Measurements from ENCODE around the gene LDLRAP1. TPM values are rescaled to one million over a fixed set of nuclear protein-coding genes. Genes with fewer than 3 reads are reported as not detected.

The LDLRAP1 gene
- total and polyA plus RNA-seq, 8 donors, result 10.6 to 73.7 (median 17.6) TPM; not detected in 1

DNA sequence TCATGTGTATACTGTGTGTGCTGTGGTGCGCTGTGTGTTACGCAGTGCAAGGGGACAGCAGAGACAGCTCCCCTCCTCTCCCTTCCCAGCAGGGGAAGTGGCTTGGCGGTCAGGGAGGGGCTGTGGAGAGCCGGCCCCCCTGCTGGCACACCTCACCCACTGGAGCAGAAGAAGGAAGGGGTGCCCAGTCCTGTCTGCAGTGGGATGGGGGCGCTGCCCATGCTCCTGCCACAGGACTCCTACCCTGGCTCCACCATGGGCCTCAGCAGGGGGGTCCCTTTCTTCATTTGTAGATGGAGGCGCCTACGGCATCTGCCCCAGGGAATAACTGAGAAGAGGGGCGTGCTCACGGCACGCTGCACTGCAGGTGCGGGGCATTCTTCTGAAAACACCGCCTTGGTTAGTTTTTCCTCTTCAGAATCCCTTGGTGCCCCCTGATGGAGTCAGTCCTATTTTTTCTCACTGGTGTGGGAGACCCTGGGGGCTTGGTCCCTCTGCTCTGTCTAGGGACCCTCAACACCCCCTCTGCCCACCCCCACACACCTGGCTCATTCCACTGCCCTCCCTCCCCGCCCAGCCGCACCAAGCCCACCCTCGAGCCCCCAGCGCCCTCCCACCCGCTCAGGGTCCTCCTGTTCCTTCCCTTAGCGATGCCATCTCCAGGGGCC is 13.8 kb upstream of the LDLRAP1 start:
- DNase-seq, result no peak
- WGBS, 5 donors, result 79 to 90% (median 83%) methylated on average over 13 to 18 of the region's 18 CpGs
- intact Hi-C loops (cut with DNase I; ENCODE audit: low total_unique reads), result no loop called here

DNA sequence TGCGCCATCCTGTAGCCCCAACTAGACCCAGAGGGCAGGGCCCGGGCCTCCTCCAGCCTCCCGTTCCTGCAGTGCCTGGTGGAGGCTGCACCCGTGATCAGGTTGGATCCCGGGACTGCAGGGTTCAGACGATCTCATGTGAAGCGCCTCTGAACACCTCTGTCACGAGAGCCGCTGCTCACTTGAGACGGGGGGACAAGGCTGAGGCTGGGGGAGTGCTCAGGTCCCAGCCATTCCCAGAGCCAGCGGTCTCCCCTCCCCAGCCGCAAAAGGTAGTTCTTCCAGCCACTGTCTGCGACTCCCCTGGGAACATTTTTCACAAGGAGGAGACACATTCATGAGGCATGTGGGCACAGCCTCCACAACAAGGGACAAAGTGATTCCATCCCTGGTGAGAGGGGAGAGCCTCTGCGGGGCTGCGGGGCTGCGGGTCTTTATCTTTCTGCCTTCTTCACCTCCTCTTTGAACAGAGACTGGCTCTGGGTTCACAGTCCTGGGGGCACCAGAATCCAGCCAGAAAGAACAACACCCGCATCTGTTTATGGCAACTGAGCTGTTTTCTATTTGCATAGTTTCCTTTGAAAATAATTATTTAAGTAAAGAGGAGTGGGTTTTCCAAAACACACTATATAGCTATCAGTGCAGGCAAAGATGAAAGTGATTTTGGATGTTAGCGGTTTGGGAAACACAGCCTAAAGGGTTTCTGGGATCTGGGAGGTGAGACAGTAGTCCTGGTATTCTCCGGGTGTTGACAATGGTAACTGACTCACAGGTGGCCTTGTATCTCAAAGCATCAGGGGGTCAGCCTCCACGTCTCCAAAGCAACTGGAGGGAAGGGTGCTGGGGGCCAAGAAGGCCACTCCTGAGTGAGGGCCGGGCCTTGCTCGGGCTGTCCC is 13.0 kb upstream of the LDLRAP1 start:
- Histone ChIP-seq H3K27ac (no peak overlapping the region), H3K36me3 (no peaks in the 10 kb centered on the region), H3K4me1 (no peaks in the 10 kb centered on the region), H3K4me3 (no peak overlapping the region), H3K9me3 (peaks cover 0 to 2% (median under 1%) of the 10 kb centered on the region in 4 donors), H3K27me3 (no peaks in the 10 kb centered on the region)
- TF ChIP-seq POLR2AphosphoS5 (IDR thresholded peaks at IDR 0.05) (no peak), EP300 (IDR thresholded peaks at IDR 0.05) (no peak)
- WGBS, 5 donors, result 89 to 91% (median 90%) methylated on average over 18 to 22 of the region's 22 CpGs
- intact Hi-C loops (cut with DNase I; ENCODE audit: low total_unique reads), result no loop called here
- no peak for DNase-seq

More for the DNA sequence above, 13.8 kb upstream of the LDLRAP1 start:
- no peak overlapping the region for H3K27ac ChIP-seq
- H3K27me3 ChIP-seq, result no peaks in the 10 kb centered on the region
- peaks cover 0 to 10% (median 4%) of the 10 kb centered on the region in 4 donors for H3K9me3 ChIP-seq
- no peaks in the 10 kb centered on the region for H3K36me3 ChIP-seq
- TF ChIP-seq, protein P1, sequence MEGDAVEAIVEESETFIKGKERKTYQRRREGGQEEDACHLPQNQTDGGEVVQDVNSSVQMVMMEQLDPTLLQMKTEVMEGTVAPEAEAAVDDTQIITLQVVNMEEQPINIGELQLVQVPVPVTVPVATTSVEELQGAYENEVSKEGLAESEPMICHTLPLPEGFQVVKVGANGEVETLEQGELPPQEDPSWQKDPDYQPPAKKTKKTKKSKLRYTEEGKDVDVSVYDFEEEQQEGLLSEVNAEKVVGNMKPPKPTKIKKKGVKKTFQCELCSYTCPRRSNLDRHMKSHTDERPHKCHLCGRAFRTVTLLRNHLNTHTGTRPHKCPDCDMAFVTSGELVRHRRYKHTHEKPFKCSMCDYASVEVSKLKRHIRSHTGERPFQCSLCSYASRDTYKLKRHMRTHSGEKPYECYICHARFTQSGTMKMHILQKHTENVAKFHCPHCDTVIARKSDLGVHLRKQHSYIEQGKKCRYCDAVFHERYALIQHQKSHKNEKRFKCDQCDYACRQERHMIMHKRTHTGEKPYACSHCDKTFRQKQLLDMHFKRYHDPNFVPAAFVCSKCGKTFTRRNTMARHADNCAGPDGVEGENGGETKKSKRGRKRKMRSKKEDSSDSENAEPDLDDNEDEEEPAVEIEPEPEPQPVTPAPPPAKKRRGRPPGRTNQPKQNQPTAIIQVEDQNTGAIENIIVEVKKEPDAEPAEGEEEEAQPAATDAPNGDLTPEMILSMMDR (IDR thresholded peaks at IDR 0.05), result no peak
- no peak for TF ChIP-seq POLR2A (IDR thresholded peaks at IDR 0.05)
- no peak for TF ChIP-seq EP300 (IDR thresholded peaks at IDR 0.05)
- no peak for TF ChIP-seq POLR2AphosphoS5 (IDR thresholded peaks at IDR 0.05)
- H3K4me3 ChIP-seq, result no peak overlapping the region
- H3K4me1 ChIP-seq, result no peaks in the 10 kb centered on the region

DNA sequence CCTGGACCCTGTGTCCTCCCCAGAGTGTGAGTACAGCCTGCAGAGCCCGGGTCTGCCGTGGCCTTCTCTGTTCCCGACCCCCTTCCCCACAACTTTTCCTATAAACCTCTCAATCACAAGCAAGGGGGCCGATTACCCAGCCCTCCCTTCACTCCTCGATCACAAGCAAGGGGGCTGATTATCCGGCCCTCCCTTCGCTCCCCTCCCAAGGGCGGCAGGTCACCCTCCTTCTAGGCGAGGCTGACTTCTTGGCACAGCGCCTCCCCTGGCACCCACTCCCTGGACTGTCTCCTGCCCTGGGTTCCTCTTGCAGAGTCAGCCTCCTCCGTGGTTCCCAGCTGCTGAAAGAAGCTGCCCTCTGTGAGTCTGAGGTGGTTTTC is 12.3 kb upstream of the LDLRAP1 start:
- Histone ChIP-seq H3K36me3 (no peaks in the 10 kb centered on the region), H3K9me3 (no peaks in the 10 kb centered on the region), H3K4me1 (no peaks in the 10 kb centered on the region), H3K4me3 (no peak overlapping the region), H3K27ac (no peak overlapping the region), H3K27me3 (no peaks in the 10 kb centered on the region)
- peak in 1 of 2 donors; percentile 35 for DNase-seq
- TF ChIP-seq POLR2A (IDR thresholded peaks at IDR 0.05) (no peak), EP300 (IDR thresholded peaks at IDR 0.05) (no peak), POLR2AphosphoS5 (IDR thresholded peaks at IDR 0.05) (no peak)
- TF ChIP-seq, protein P1 (IDR thresholded peaks at IDR 0.05), result no peak
- WGBS, 5 donors, result 55 to 72% (median 63%) methylated on average over 11 of the region's 11 CpGs
- intact Hi-C loops (cut with DNase I; ENCODE audit: low total_unique reads), result no loop called here

DNA sequence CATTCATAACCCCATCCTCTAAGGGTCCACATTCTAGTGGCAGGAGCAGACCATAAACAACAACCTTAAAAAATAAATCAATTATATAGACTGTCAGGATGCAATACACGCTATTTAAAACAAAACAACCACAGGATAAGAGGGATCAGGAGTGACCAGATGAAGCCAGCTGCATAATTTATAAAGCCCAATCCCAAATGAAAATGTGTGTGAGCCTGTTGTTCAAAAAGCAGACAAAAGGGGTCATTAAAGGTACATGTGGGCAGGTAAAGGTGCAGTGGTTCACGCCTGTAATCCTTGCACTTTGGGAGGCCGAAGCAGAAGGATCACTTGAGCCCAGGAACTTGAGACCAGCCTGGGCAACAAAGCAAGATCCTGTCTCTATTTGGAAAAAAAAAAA is 10.4 kb upstream of the LDLRAP1 start:
- no peaks in the 10 kb centered on the region for H3K36me3 ChIP-seq
- 81 to 83% (median 83%) methylated on average over 3 of the region's 3 CpGs for WGBS, 5 donors
- no peak for DNase-seq
- H3K27ac ChIP-seq, result no peak overlapping the region
- H3K4me3 ChIP-seq, result no peak overlapping the region
- H3K27me3 ChIP-seq, result no peaks in the 10 kb centered on the region
- TF ChIP-seq EP300 (IDR thresholded peaks at IDR 0.05) (no peak), POLR2AphosphoS5 (IDR thresholded peaks at IDR 0.05) (no peak), POLR2A (IDR thresholded peaks at IDR 0.05) (no peak)
- TF ChIP-seq, protein P1 (IDR thresholded peaks at IDR 0.05), result no peak
- intact Hi-C loops (cut with DNase I; ENCODE audit: low total_unique reads), result no loop called here
- H3K9me3 ChIP-seq, result no peaks in the 10 kb centered on the region
- no peaks in the 10 kb centered on the region for H3K4me1 ChIP-seq
